Activated CD4-positive, alpha-beta memory T cell treated with anti-CD3 and anti-CD28 coated beads for 36 hours (primary cell): ENCODE results near the gene NISCH. TPM values are rescaled to one million over a fixed set of nuclear protein-coding genes. Genes with fewer than 3 reads are reported as not detected.

ENCODE experiments used
- CTCF ChIA-PET: fragments of 350-600 bp; sonication (Branson Sonifier 250); formaldehyde crosslinking; loops from one replicate; lab custom pipeline; 2021; ENCODE audit warnings: antibody characterized with exemption, inconsistent platforms; lab: Charles Lee
- POLR2A ChIA-PET: fragments of 350-600 bp; sonication (Branson Sonifier 250); formaldehyde crosslinking; loops from one replicate; lab custom pipeline; 2021; ENCODE audit warnings: antibody characterized with exemption; lab: Charles Lee
- DNase-seq: peaks from one replicate; pipeline ENCODE4 v3.0.0-alpha.2; 2020
- H3K27ac Mint-ChIP-seq: one replicate; pipeline ENCODE4 v1.8.0; 2021; ENCODE audit warnings: mixed read lengths
- H3K27me3 Mint-ChIP-seq: one replicate; pipeline ENCODE4 v1.8.0; 2021; ENCODE audit warnings: mixed read lengths
- H3K36me3 Mint-ChIP-seq: one replicate; pipeline ENCODE4 v1.8.0; 2021; ENCODE audit warnings: mixed read lengths
- H3K4me1 Mint-ChIP-seq: one replicate; pipeline ENCODE4 v1.8.0; 2021; ENCODE audit warnings: low read depth, mixed read lengths
- H3K4me3 Mint-ChIP-seq: one replicate; pipeline ENCODE4 v1.8.0; 2021; ENCODE audit warnings: mild to moderate bottlenecking, mixed read lengths
- H3K9me3 Mint-ChIP-seq: one replicate; pipeline ENCODE4 v1.8.0; 2021; ENCODE audit warnings: mixed read lengths
- intact Hi-C: fragments of 100-400 bp; cut with micrococcal nuclease; formaldehyde crosslinking; loops from one replicate; pipeline ENCODE4 v1.15.1; 2023
- total RNA-seq, 2 experiments: library from RNA; stranded (reverse); gene quantifications; one replicate each; pipeline ENCODE4 v1.2.3, GENCODE V29; 2021

Gene NISCH
- total RNA-seq, 2 experiments from 2014 or later, result 50.8 to 60.2 TPM

DNA sequence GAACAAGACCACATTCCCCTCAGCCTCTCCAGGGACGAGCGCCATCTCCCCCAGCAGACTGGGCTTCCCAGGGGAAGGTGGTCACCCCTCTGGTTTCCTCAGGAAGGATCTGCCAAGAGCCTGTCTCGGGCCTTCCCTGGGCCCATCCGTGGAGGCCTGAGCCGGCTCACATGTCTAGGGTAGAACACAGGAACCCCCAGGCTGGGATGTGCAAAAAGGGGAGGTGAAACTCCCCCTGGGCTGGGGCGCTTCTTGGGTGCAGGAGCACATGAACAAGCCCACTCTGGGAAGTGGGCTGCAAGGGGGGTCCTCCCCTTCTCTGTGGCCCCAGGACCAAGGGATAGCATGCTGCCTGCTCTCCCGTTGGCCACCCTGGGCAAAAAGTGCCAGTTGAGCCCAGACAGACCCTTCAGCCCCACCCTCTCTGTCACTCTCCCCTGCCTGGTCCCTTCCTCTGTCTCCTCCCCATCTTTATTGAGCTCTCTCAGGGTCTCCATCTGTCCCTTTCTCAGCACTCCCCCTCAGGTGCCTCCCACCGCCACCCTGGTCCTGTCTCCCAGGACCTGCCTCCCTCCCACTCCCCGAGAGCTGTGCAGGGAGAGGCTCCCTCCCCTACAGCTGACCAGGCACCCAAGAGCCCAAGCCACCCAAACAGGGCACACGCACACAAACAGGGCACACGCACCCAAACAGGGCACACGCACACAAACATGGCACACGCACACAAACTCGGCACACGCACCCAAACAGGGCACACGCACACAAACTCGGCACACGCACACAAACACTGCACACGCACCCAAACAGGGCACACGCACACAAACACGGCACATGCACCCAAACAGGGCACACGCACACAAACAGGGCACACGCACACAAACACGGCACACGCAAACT lies 11.4 kb upstream of the NISCH start:
- intact Hi-C loops, result no loop called here
- peaks cover 10% of the 10 kb centered on the region for H3K4me1 Mint-ChIP-seq
- H3K27me3 Mint-ChIP-seq, result no peaks in the 10 kb centered on the region
- H3K36me3 Mint-ChIP-seq, result no peaks in the 10 kb centered on the region
- no peak for DNase-seq
- CTCF ChIA-PET, result interaction anchor here (1.1 to 10.1 kb wide), 3 partner anchors 8 to 28 kb away, joined by 3 to 172 read pairs (median 3); no protein-coding TSS in a partner anchor
- no peaks in the 10 kb centered on the region for H3K9me3 Mint-ChIP-seq
- POLR2A ChIA-PET, result interaction anchor here (0.6 kb wide), 1 partner anchor 16 kb away, joined by 3 read pairs; no protein-coding TSS in a partner anchor
- no peak overlapping the region for H3K27ac Mint-ChIP-seq
- no peak overlapping the region for H3K4me3 Mint-ChIP-seq

DNA sequence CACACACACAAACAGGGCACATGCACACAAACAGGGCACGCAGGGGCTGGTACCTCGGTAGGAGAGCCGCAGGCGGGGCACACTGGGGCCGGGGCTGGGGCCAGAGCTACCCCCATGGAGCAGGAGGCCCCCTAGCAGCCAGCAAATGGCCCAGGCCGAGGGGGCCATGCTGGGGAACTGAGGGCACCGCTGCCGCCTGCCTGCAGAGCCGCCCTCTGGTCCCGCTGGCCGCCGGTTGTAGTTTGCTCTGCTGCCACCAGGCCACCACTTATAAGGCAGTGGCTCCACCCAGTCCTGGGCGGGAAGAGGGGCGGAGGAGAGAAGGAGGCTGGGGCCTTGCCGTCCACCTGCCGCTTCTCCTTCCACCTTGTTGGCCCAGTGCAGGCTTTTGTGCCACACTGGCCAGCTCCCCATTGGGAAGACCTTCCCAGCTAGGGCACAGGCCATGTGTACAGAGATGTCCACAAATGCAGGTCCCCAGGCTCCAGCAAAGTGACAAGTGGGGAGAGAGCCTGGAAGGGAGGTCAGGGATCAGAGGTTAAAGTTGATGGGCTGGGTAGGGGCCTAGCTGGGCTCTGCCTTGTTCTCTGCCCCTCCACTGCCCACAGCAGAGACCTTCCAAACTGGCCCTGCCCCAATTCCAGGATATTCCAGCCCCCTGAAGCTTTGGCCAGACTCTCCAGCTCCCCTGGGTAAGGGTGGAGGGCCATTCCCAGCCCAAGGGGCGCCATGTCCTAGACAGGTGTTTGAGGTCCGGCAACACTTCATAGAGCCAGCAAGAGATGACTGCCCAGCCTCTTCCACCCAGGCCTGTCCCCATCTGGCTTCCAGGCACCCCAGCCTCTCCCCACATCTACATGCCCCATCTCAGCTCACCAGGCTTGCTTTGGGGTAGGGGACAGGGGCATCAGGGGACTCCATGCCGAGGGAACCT lies 10.3 kb upstream of the NISCH start, which contains the start of gene SEMA3G:
Gene SEMA3G, minus strand, starts transcription at position 244 of the 934 bp plus-strand sequence. Its CDS starts 76 bp downstream, at position 168.
- no peaks in the 10 kb centered on the region for H3K9me3 Mint-ChIP-seq
- H3K27ac Mint-ChIP-seq, result no peak within 1 kb of the TSS
- no peaks in the 10 kb centered on the region for H3K36me3 Mint-ChIP-seq
- peaks cover 10% of the 10 kb centered on the region for H3K4me1 Mint-ChIP-seq
- DNase-seq, result peak; percentile 87
- no peaks in the 10 kb centered on the region for H3K27me3 Mint-ChIP-seq
- ChIA-PET POLR2A (interaction anchor here (2.6 kb wide), 1 partner anchor 33 kb away, joined by 8 read pairs; no protein-coding TSS in a partner anchor), CTCF (interaction anchor here (1.1 to 10.1 kb wide), 9 partner anchors 7 to 444 kb away, joined by 3 to 172 read pairs (median 4); partner anchors contain the start of gene TNNC1)
- intact Hi-C loops, result loop anchor here (1.0 to 5.0 kb wide), 2 partner anchors 17 to 223 kb away; no protein-coding TSS in a partner anchor
- H3K4me3 Mint-ChIP-seq, result no peak within 1 kb of the TSS

- Mint-ChIP-seq H3K4me1 (peaks cover 10% of the 10 kb centered on the region), H3K27me3 (no peaks in the 10 kb centered on the region), H3K4me3 (no peak overlapping the region), H3K27ac (no peak overlapping the region), H3K9me3 (no peaks in the 10 kb centered on the region), H3K36me3 (no peaks in the 10 kb centered on the region)
- ChIA-PET POLR2A (interaction anchor here (2.6 kb wide), 1 partner anchor 34 kb away, joined by 8 read pairs; no protein-coding TSS in a partner anchor), CTCF (interaction anchor here (0.7 to 10.1 kb wide), 18 partner anchors 8 to 505 kb away, joined by 3 to 172 read pairs (median 4); partner anchors contain the start of genes NISCH, RRP9 and TNNC1)
- DNase-seq, result no peak
- intact Hi-C loops, result loop anchor here (5.0 kb wide), 1 partner anchor 224 kb away; no protein-coding TSS in a partner anchor
Measured at GRCh38 chr3:52446042-52446441, 9.4 kb upstream of the NISCH start.

- intact Hi-C loops, result loop anchor here (1.0 to 5.0 kb wide), 2 partner anchors 36 to 225 kb away; no protein-coding TSS in a partner anchor
- Mint-ChIP-seq H3K27me3 (no peaks in the 10 kb centered on the region), H3K4me1 (peaks cover 10% of the 10 kb centered on the region), H3K27ac (no peak overlapping the region), H3K4me3 (peak overlapping the region; percentile 38), H3K36me3 (no peaks in the 10 kb centered on the region), H3K9me3 (no peaks in the 10 kb centered on the region)
- ChIA-PET CTCF (interaction anchor here (0.7 to 10.1 kb wide), 24 partner anchors 8 to 505 kb away, joined by 3 to 172 read pairs (median 4); partner anchors contain the start of genes GLYCTK, NISCH, POC1A and RRP9), POLR2A (interaction anchor here (2.6 kb wide), 1 partner anchor 35 kb away, joined by 8 read pairs; no protein-coding TSS in a partner anchor)
- DNase-seq, result peak; percentile 80
Measured at GRCh38 chr3:52446631-52447511, 8.5 kb upstream of the NISCH start.

DNA sequence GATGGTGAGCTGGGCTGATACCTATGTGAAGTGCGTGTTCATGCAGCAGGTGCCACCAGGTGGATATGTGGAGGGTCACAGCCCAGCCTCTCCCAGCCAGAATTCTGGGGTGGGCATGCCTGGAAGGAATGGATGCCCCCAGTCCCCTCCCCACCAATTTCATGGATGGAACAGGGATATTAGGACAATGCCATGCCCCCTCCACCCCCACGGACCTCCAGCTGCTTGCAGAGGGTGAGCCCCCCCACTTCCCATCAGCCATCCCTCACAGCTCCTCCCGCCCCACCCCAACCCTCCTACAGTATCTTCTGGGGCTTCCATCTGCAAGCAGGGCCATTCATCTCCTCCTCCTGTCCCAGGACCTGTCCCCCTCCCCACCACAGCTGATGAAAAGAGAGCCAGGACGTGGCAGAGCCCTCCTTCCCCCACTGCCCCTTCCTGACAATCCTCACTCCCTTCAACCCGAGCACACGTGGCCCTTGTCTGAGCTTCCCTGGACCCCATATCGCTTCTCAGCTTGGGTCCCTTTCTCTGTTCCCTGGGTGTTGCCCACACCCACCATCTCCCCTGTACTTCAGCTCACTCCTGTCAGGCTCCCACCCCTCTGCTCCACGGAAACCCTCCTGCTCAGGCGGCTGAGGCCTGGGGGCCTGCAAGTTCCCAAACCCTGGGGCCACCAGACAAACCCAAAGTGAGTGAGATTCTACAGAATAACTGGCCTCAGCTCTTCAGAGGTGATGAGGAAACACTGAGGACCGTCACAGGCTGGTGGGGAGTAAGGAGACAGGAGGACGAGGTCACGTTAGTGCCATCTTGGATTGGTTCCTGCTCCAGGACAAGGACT lies 7.7 kb upstream of the NISCH start:
- no peak overlapping the region for H3K27ac Mint-ChIP-seq
- no peak overlapping the region for H3K4me3 Mint-ChIP-seq
- no peaks in the 10 kb centered on the region for H3K9me3 Mint-ChIP-seq
- no peaks in the 10 kb centered on the region for H3K36me3 Mint-ChIP-seq
- intact Hi-C loops, result loop anchor here (1.0 to 5.0 kb wide), 2 partner anchors 36 to 225 kb away; no protein-coding TSS in a partner anchor
- CTCF ChIA-PET, result interaction anchor here (0.7 to 10.1 kb wide), 18 partner anchors 8 to 388 kb away, joined by 3 to 172 read pairs (median 4); partner anchors contain the start of genes NISCH and POC1A
- POLR2A ChIA-PET, result interaction anchor here (2.6 kb wide), 1 partner anchor 35 kb away, joined by 8 read pairs; no protein-coding TSS in a partner anchor
- H3K27me3 Mint-ChIP-seq, result no peaks in the 10 kb centered on the region
- peaks cover 10% of the 10 kb centered on the region for H3K4me1 Mint-ChIP-seq
- DNase-seq, result no peak

DNA sequence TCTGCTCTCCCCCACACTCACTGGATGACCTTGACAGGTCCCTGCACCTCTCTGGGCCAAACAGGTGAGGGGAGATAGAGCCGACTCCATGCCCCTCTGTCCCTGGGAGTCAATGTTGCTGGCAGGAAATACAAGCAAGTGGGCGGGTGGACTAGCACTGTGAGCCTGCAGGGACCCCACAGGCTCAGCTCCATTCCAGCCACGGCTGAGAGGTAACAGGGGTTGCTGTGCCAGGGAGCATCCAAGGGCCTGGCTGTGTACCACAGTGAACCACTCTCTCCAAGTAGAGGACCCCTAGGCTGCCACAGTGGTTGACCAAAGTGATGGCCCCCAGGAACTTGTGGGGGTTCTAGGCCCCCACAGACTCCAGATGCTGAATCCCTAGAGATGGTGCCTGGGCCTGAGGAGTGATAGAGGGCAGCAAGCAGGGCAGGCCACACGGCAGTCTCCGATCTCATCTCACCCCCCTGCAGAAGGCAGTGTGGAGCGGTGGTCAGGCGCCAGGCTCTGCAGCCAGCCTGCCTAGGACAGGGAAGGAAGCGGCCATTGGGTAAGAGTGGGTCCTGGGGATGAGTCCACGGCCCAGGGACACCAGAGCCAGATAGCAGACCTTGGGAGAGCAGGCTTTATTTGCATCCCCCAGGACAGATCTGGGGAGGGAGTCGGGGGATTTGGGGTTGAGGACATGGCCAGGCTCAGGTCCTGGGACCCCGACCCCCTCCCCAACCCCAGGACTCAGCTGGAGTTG lies 4.7 kb upstream of the NISCH start:
- CTCF ChIA-PET, result interaction anchor here (10.1 kb wide), 1 partner anchor 21 kb away, joined by 172 read pairs; no protein-coding TSS in a partner anchor

GRCh38 chr3:52451237-52452083 lies 3.9 kb upstream of the NISCH start:
- no peaks in the 10 kb centered on the region for H3K27me3 Mint-ChIP-seq
- no peaks in the 10 kb centered on the region for H3K9me3 Mint-ChIP-seq
- ChIA-PET CTCF (interaction anchor here (0.8 to 1.6 kb wide), 3 partner anchors 7 to 22 kb away, joined by 3 read pairs; no protein-coding TSS in a partner anchor), POLR2A (no interaction called here)
- intact Hi-C loops, result no loop called here
- DNase-seq, result no peak
- no peaks in the 10 kb centered on the region for H3K36me3 Mint-ChIP-seq
- H3K4me1 Mint-ChIP-seq, result peaks cover 23% of the 10 kb centered on the region
- H3K4me3 Mint-ChIP-seq, result no peak overlapping the region
- no peak overlapping the region for H3K27ac Mint-ChIP-seq

More for the DNA sequence above, 4.7 kb upstream of the NISCH start:
- DNase-seq, result no peak
- Mint-ChIP-seq H3K9me3 (no peaks in the 10 kb centered on the region), H3K36me3 (no peaks in the 10 kb centered on the region), H3K27me3 (no peaks in the 10 kb centered on the region), H3K4me3 (peak overlapping the region; percentile 12), H3K27ac (no peak overlapping the region), H3K4me1 (peaks cover 23% of the 10 kb centered on the region)
- intact Hi-C loops, result no loop called here
- POLR2A ChIA-PET, result no interaction called here

GRCh38 chr3:52452126-52452525 lies 3.3 kb upstream of the NISCH start:
- no peak overlapping the region for H3K27ac Mint-ChIP-seq
- H3K4me3 Mint-ChIP-seq, result no peak overlapping the region
- intact Hi-C loops, result no loop called here
- CTCF ChIA-PET, result interaction anchor here (0.8 to 1.6 kb wide), 3 partner anchors 8 to 23 kb away, joined by 3 read pairs; no protein-coding TSS in a partner anchor
- H3K4me1 Mint-ChIP-seq, result peaks cover 24% of the 10 kb centered on the region
- DNase-seq, result no peak
- H3K27me3 Mint-ChIP-seq, result no peaks in the 10 kb centered on the region
- no peaks in the 10 kb centered on the region for H3K9me3 Mint-ChIP-seq
- H3K36me3 Mint-ChIP-seq, result peaks cover 2% of the 10 kb centered on the region
- POLR2A ChIA-PET, result no interaction called here
